ENCODE data around the gene KRT26.

The KRT26 gene

DNA sequence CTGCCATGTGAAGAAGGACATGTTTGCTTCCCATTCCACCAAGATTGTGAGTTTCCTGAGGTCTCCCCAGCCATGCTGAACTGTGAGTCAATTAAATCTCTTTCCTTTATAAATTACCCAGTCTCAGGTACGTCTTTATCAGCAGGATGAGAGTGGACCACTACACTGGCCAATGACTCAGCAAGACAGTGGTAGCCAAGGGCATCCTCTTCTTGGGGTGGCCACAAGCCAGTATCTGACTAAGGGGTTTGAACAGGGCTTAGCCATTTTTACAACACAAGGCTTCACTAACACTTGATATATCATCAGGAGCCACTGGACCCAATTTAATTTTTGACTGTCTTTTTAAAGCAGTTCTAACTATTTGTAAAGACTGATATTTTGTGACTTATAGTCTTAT, 47.3 kb downstream of the KRT26 start:
- DNase-seq = no peak

DNA sequence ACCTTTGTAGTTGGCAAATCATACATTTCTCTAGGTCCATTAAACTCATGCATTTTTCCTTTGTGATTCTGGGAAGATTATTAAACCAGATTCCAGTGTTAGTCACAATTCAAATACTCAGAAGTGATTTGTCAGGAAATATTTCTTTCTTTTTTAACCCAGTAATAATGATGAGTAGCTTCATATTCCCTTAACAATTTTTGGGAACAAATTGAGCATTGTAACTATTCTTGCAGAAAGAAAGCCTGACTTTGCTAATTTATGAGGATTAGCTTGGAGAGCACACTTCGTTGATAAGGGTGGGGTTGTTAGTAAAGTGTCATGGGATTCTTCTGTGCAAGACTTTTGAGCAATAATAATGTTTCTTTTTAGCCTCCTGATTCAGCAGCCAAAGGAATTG, 49.8 kb downstream of the KRT26 start:
- no peak for DNase-seq

DNA sequence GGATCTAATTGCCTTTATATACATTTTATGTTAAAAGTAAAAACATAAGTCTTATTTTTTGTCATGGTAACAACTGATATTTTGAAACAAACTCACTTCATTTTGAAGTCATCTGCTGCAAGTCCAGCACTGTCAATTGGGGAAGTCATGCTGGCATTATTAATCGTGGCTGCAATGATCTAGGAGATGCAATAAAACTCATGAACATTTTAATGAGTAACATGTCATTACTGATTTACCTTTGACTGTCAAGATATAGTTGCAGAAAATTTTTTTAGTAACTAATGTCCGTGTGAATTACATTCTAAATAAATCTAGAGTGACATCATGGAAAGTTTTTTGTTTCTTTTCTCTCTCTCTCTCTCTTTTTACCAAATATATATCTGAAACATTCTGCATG, 51.1 kb downstream of the KRT26 start:
- no peak for DNase-seq

DNA sequence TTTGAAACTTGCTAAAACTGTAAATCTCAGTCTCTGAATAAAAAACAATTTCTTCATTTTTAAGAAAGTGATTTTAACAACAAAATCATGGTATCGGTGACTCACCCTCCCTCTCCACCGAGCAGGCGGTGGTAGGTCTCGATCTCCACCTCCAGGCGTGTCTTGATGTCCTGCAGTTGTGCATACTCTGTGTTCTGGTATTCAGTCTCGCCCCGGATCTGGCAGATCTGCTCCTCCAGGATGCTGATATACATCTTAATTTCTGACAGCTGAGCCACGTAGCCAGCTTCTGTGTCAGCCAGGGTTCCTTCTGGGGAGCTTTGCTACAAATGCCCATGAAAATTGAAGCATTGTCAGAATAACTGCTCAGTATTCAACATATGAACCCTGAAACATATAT, 53.1 kb downstream of the KRT26 start:
- DNase-seq = no peak

DNA sequence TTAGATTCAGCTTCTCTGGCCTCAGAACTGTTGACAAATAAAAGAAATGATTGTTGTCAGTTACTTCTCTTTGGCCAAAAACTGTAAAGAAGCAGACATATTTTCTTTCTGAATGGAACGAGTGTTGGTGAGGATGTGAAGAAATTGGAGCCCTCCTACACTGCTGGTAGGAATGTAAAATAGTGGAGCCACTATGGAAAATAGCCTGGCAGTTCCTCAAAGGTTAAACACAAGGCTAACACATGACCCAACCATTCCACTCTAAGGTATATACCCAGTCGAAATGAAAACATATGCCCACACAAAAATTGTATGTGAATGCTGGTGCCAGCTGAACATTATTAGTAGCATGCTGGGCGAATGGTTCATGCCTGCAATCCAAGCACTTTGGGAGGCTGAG, 54.2 kb downstream of the KRT26 start:
- DNase-seq = no peak
